ENCODE results near the gene VWDE.

Gene VWDE

DNA sequence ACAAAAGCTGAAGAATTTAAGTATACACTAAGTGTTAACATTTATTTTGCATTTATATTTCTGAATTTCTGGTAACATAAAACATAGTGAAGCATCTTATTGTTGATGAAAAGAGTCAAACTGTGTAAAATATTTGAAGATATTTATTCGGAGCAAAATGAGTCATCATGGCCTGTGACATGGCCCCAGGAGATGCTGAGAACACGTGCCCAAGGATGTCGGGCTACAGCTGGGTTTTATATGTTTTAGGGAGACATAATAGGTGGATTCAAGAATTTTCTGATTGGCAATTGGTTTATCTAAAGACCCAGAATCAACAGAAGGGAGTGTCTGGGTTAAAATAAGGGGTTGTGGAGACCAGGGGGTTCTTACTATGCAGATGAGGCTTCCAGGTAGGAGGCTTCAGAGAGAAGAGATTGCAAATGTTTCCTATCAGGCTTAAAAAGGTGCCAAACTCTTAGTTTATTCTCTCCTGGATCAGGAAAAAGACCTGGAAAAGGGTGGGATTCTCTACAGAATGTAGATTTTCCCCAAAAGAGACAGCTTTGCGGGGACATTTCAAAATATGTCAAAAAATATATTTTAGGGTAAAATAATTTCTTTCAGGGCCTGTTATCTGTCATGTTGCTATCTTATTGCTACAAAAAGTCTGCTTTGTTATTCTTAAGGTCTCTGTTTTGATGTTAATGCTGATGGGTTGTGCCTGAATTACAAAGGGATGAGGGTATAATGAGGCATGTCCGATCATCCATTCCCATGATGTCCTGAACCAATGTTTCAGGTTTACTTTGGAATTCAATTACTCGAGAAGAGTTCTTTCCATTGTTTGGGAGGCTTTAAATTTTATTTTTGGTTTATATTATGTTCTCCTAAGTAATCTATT is 74.5 kb downstream of the VWDE start:
- no peak for DNase-seq (ENCODE audit: low read depth in 2 of 2)

DNA sequence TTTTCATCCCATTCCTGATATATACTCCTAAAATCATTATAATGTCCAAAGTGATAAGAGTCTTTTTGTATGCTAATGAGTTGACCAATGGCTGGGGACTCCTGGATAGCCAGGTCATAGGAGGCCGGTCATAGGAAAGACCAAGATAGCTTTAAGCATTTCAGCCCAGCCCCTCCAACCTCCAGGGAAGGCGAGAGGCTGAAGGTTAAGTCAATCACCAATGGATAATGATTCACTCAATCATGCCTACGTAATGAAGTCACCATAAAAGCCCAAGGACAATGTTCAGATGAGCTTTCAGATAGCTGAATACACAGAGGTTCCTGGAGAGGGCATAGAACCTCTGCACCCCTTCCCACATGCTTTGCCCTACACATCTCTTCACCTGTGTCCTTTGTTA is 75.7 kb downstream of the VWDE start:
- no peak for DNase-seq (ENCODE audit: low read depth in 2 of 2)

DNA sequence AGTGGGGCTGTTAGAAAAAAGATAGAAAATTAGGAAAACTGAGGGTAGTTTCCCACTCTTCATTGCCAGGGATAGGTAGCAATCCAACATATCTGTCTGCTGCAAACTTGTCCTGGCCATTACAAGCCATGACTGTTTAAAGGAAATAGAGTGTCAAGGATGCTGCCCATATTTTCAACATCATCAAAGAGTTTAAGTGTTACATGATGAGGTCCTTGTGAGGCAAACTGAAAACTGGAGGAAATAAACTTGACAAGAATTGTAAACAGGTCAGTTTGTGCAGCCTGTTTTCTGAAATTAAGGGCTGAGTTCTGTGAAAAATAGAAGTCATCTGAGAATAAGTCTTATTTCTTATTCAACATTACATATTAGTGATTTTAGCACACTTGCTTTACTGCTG is 78.0 kb downstream of the VWDE start:
- no peak for DNase-seq (ENCODE audit: low read depth in 2 of 2)

DNA sequence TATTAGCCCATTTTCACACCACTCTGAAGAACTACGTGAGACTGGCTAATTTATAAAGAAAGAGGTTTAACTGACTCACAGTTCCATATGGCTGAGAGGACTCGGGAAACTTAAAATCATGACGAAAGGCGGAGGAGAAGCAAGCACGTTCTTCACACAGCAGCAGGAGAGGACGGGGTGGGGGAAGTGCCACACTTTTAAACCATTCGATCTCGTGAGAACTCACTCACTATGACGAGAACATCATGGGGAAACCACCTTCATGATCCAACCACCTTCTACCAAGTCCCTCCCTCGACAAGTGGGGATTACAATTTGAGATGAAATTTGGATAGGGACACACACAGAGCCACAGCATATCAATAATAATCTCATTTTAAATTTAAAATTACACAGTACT is 80.2 kb downstream of the VWDE start:
- no peak for DNase-seq (ENCODE audit: low read depth in 2 of 2)

DNA sequence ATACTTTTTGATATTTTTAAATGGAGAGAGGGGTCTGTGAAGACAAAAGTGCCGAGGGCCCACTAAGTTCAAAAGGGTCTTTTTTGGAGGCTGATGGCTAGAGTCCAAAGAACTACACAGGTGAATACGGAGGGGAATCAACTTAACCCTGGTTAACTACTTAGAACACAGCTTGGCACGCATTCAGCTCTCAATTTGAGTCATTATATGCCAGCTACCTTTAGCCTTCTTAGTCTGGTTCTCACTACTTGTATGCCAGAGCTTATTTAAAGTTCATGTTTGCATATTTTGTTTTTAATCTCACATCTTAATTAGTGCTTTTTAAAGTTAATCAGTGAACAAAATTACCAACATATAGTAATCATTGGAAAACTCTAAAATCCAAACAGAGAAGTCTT is 80.8 kb downstream of the VWDE start:
- no peak for DNase-seq (ENCODE audit: low read depth in 2 of 2)

DNA sequence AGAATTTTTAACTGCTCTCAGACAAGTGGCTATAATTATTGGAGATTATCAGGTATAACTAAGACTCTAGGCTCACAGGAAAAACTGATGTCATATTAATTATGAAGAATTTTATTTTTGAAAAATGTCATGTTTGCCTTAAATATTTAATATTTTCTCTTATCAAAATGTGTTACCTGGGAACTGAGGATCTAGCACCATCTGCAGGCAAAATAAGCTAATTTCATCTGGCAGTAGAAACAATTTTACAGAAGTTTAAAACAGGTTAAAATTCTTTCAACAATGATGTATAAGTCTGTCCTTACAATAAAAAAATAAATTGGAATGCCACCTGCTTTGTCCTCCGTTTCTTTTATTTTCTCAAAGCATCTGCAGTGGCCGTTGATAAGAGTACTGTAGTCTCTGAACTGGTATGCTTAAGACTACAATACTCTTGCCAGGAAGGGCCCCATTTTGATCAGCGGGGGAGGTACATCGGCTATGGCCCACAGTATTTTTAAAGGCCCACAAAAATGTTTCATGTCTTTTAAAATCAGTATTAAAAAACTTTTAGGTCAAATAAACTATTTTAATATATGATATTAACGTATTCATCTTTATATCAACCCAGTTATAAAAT is 81.3 kb downstream of the VWDE start:
- no peak for DNase-seq (ENCODE audit: low read depth in 2 of 2)

DNA sequence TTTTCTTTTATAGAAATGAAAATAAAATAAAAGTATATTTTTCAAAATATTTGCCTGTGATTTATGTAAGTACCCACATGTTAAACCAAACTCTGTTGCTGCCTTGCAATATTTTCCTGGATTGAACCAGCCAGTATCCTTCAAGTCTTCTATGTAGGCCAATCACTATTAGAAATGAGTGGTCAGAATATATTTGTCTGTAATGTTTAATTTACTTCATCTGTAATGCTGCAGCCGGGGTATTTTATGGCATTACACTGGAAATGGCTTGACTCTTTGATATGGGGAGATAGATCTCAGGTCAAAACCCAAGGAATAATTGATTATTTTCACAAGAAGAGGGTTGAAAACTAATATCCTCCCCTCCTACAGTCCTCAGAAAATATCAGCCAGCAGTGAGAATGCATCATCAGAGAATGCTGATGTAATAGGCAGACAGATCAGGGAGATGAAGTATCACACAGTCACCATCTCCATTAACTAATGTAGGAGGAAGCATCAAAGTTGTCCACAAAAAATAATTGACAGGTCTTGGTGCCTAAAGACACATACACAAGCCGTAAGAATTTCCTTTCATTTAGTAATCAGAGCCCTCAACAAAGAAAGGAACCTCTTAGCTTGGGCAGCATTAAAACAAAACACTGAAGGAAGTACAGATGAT is 82.5 kb downstream of the VWDE start:
- no peak for DNase-seq (ENCODE audit: low read depth in 2 of 2)

DNA sequence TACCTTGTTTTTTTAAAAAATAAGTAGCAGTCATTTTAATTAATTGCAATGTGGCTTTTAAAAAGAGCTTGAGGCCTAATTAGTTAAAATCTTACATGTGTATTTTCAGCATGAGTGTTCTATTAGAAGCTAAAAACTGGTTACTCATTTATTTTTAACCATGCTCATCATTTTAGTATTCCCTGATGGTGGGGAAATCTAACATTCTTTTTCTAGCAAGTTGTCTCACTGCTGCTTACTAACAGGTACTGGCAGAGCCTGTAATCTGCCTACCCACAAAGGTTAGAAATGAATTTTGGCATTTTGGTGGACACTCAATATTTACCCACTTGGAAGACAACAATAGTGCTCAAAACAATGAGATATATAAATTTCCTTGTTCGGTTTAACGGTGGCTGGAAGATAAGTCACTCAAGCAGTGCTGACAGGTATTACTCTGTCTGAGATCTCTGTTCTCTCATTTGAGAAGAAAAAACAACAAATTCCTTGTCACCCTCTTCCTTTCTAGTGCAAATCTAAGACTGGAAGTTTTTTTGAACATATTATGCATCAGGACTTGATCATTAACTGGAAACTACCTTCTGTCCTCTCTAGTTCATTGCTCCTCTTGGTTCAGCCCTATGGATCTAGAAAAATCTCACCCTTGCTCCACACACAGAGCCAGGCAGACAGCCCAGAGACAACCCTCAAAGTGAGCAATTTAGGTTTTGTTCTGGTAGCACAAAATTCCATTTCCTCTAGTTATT is 83.3 kb downstream of the VWDE start:
- DNase-seq (ENCODE audit: low read depth in 2 of 2) = no peak

DNA sequence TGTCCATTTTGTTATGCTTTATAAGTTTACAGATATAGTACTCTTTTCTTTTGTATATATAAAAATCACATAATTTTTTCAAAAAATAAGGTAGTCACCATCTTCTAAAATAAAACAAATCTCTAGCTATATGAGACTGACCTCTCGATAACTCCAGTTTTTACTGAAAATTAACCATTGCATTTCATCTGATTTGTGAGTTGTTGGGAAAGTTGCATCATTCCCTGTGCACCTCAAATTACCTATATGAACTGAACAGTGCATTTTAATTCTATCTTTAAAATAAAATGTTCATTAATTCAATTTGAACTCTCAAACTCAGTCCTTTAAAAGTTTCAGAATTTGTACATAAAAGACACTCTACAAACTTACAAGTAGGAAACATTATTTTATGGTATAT is 86.0 kb downstream of the VWDE start:
- DNase-seq (ENCODE audit: low read depth in 2 of 2) = no peak

DNA sequence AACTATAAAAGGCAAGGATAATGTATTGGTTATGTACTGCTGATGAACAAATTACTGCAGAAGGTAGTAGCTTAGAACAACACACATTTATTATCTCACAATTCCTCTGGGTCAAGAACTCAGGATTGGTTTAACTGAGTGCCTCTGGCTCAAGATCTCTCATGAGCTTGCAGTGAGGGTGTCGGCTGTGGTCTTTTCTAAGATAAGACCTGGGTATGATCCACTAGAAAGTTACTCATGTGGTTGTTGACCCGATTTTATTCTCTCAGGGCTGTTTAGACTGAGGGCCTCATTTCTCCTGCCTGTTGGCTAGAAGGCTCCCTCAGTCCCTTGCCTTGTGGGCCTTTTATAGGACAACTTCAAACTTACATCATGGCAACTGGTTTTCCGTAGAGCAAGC is 86.7 kb downstream of the VWDE start:
- DNase-seq (ENCODE audit: low read depth in 2 of 2) = no peak

DNA sequence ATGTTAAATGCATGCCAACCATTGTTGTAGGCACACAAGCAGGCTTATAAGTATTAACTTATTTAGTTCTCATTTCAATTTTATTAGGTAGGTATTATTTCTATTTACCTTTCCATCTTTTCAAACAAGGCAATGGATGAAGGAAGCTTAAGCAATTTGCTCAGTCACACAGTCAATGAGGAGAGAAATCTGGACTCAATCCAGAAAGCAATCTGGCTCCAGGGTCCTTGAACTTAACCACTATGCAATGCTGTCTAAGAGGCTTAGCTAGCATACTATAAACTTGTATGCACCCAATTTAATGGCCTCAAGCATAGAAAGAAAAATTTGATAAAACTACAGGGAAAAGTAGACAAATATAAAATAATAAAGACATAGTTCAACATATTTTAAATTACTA is 88.6 kb downstream of the VWDE start:
- no peak for DNase-seq (ENCODE audit: low read depth in 2 of 2)

DNA sequence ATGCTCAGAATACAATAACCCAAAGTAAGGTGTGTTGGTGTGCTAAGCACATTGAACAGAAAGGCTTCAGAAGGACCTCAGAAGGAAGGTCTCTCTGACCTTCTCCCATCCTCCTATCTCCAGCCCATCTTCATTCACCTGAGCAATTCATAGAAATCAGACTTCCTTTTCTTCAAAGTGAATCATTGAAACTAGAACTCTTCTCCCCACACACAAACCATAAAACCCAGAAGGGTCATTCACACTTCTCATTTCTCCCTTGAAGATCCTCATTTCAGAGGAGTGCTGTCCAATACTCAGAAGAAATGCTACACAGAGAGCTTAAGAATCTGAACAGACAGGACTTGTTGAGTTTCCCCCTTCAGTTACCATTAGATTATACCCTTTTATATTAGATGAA is 89.5 kb downstream of the VWDE start:
- no peak for DNase-seq (ENCODE audit: low read depth in 2 of 2)

DNA sequence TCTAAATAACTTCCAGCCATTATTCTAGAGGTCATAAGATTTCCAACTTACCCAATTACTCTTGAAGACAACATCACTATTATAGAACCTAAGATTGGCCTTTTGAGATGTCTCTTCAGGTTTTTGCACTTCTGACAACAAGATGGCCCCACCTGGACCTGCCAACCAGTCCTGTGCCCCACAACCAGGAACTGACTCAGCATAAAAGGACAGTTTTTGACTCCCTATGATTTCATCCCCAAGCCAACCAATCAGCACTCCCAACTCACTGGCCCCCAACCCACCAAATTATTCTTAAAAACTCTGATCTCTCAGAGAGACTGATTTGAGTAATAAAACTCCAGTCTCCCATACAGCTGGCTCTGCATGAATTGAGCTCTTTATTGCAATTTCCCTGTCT is 98.2 kb downstream of the VWDE start:
- DNase-seq (ENCODE audit: low read depth in 2 of 2) = no peak

DNA sequence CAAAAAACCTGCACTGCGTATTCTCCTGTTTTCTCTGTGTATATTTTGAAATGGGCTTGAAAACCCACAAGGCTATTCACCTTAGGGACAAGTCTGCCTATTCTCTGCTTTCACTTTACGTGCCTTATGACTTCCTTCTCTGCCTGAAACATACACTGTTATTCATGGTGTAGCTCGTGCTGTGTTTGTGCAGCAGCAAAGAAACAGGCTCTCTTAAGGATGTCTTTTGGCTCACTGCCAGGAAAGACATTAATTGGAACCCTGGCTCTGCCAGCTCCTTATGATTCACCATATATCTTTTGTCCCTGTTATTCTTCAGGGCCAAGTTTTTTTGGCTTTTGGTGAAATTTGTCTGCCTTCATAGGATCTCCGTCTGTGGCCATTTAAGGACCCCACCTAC is 100.2 kb downstream of the VWDE start:
- DNase-seq (ENCODE audit: low read depth in 2 of 2) = no peak

DNA sequence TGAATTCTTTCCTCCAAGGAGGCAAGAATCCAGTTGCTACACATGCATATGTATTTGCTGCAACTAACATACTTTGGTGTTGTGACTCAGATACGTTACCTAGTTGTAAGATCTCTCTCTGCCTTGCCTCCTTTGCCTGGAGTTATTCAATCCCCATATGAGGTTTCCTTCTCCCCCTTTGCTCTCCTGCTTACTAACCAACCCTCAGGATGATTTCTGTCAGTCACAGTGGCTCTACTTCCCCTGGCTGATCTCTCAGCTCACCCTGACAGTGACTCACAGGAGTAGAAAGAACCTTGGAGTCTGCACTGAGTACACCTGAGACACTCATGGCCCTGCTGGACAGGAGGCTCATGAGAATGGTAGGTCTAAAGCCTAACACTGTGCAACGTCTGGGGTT is 100.6 kb downstream of the VWDE start:
- no peak for DNase-seq (ENCODE audit: low read depth in 2 of 2)

DNA sequence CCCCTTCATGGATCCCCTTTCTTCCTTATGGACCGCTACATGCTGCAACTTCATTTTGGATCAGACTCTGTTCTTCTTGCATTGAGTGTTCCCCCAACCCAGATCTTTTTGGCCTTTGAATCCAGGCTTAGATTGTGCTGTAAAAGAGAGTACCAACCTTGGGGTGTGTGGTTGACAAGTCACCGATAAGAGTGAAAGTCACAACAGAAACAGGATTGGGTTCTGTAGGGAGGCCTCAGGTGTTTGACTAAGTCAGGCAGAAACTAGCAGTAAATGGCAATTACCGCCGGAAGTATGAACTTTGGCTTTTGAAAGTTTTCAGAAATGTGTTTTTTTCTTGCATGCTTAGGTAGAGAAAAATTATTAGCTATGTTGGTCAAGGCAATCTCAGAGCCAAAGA is 103.2 kb downstream of the VWDE start:
- DNase-seq (ENCODE audit: low read depth in 2 of 2) = no peak

DNA sequence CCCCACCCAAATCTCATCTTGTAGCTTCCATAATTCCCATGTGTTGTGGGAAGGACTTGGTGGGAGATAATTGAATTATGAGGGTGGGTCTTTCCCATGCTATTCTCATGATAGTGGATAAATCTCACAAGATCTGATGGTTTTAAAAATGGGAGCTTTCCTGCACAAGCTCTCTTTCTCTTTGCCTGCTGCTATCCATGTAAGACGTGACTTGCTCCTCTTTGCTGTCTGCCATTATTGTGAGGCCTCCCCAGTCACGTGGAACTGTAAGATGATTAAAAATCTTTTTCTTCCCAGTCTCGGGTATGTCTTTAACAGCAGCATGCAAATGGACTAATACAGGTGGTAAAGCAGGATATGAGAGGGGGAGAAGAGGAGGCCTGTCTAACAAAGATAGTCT is 104.3 kb downstream of the VWDE start:
- DNase-seq (ENCODE audit: low read depth in 2 of 2) = no peak

DNA sequence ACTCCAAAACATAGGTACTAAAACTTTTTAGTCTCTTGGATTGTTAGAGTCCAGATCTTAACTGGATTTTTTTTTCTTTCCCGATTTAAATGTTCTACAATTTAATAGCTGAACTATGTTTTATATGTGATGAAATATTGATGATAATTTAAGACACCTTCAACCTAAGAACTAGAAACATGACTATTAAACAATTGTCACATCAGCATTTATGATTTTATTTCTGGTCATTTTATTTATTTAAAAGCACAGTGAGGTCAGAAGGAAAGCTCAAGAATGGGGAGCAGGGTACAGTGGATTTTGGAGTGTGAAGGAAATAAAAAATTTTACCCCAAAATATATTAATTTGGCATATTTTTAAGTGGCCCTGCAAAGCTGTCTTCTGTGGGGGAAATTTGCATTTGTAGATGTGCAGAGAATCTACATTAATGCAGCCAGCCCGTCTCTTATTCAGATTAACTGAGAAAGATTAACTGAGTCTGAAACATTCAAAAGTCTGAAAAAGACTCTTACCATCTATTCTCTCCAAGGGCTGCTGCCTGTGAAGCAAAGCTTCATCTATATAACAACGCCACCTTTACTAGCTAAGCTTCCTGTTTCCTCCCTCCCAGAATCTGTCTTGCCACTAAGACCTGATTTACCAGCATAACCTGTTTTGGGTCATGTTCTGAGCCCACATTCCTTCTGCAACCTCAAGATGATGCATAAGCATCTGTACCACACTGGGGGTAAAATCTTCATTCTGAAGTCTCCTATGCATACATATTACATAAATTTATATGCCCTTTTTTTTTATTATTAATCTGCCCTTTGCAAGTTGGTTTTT is 106.2 kb downstream of the VWDE start:
- DNase-seq (ENCODE audit: low read depth in 2 of 2) = no peak

DNA sequence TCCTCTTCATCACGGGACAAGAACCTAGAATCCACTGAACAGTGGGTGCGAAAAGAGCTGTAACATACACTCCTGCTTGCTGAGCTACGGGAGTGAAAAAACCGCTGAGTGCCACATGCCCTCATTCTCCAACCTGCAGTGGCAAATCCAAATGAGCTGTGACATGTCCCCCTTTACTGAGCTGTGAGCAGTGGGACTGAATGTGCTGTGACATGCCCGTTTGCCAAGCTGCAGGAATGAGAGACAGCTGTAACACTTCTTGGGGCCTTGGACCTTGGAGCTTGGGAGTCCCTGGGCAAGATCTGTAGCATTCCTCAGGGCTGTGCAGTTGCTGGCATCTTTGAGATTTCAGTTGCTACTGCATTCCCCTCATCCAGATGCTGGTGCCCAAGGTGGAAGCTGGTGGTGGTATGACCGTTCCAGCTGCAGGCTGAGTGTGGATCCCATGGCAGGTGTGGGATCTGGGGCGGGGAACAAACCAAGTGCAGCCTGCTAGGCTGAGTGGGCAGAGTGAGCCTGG is 107.6 kb downstream of the VWDE start:
- DNase-seq (ENCODE audit: low read depth in 2 of 2) = no peak

DNA sequence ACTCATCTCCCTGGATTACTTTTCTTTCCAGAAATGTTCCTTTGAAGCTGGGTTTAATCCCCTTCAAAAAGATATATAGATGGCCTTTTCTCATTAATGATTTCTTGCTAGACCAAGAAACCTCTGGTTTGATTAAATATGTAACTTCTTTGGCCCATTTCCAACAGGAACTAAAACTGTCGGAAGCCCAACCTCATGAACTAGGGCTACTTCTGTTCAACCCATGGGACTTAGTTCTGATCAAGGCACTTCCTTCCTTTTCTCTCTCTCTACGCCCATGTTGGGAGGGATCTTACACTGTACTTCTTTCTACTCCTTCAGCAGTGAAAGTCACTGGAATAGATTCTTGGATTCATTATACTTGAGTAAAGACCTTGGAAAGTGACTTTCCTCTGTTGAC is 109.0 kb downstream of the VWDE start:
- DNase-seq (ENCODE audit: low read depth in 2 of 2) = no peak

DNA sequence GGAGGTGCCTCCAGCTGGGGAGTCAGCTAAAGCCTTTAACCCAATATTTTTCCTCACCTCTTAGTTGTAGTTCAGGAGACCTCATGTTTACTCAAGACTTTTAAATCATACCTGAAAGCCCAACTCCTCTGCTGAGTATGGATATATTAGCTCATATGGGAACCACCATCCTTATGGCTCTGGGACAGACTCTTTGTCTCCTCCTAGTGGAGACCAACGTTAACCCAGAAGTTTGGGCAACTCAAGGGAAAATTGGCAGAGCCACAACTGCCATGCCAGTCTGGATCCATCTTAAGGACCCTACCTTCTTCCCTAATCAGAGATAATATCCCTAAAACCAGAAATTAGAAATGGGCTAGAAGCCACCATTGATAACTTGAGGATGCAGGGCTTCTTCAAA is 111.8 kb downstream of the VWDE start:
- DNase-seq (ENCODE audit: low read depth in 2 of 2) = no peak
